Erythroblast (primary cell): Measurements from ENCODE around the gene CST9.

Source experiments
- GATA1 ChIP-seq: IDR thresholded peaks from 2 replicates; pipeline ENCODE4 v1.6.1; 2011; ENCODE audit warnings: low read depth, mild to moderate bottlenecking, control low read depth, low read length, moderate library complexity
- POLR2A ChIP-seq: IDR thresholded peaks from 2 replicates; pipeline ENCODE4 v1.6.1; 2011; ENCODE audit warnings: mild to moderate bottlenecking, low read length

GRCh38 chr20:23646106-23646873 lies 40.6 kb upstream of the CST9 start:
- no peak for TF ChIP-seq POLR2A
- TF ChIP-seq GATA1, result no peak
